NCI-H446 (cell line): ENCODE data around the gene MEIKIN.
A peak's percentile ranks its signal among the peaks of the same experiment; 100 is the strongest.
"Not testable (repeated sequence)": the region's sequence is repeated elsewhere in the genome, so short reads cannot be mapped to it uniquely, and the experiment has no call there.

ENCODE experiments used
- DNase-seq, 2 experiments: peaks; one replicate each; lab custom pipeline; 2025; lab: John Stamatoyannopoulos, UW

MEIKIN gene

GRCh38 chr5:131906668-131907067 is 38.8 kb downstream of the MEIKIN start:
- DNase-seq, result no peak

- DNase-seq, result not testable (repeated sequence)
These were observed 43.2 kb downstream of the MEIKIN start for GRCh38 chr5:131902266-131902665.

GRCh38 chr5:131899686-131900085 is 45.8 kb downstream of the MEIKIN start:
- DNase-seq, result no peak

DNA sequence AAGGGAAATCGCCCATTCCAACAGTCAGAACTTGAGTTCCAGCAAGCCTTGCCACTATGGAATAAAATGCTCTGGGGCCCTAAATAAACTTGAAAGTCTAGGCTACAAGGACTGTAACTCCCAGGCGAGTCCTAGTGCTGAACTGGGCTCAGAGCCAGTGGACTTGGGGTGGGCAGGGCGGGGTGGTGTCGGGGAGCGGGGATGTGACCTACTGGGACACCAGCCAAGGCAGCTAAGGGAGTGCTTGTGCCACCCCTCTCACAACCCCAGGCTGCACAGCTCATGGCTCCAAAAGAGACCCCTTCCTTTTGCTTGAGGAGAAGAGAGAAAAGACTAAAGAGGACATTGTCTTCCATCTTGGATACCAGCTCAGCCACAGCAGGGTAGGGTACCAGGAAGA is 61.5 kb downstream of the MEIKIN start:
- no peak for DNase-seq

DNA sequence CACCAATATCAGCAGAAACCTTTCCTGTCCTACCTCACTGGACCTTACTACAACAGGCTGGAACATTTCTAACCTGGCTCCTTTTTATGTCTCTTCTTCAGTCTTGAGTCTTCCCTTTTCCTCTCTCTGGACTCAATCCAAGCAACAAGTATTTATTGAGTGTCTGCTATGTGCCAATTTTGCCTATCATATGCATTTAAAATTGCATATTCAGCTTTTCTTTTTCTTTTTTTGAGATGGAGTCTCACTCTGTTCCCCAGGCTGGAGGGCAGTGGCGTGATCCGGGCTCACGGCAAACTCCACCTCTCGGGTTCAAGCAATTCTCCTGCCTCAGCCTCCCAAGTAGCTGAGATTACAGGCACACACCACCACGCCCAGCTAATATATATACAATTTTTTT is 65.8 kb downstream of the MEIKIN start:
- no peak for DNase-seq

- no peak for DNase-seq
These were observed 67.6 kb downstream of the MEIKIN start for GRCh38 chr5:131877873-131878272.

DNA sequence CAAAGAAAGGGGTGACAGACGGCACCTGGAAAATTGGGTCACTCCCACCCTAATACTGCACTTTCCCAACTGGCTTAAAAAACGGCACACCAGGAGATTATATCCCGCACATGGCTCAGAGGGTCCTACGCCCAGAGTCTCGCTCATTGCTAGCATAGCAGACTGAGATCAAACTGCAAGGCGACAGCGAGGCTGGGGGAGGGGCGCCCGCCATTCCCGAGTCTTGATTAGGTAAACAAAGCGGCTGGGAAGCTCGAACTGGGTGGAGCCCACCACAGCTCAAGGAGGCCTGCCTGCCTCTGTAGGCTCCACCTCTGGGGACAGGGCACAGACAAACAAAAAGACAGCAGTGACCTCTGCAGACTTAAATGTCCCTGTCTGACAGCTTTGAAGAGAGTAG is 74.2 kb downstream of the MEIKIN start:
- DNase-seq, result not testable (repeated sequence)

DNA sequence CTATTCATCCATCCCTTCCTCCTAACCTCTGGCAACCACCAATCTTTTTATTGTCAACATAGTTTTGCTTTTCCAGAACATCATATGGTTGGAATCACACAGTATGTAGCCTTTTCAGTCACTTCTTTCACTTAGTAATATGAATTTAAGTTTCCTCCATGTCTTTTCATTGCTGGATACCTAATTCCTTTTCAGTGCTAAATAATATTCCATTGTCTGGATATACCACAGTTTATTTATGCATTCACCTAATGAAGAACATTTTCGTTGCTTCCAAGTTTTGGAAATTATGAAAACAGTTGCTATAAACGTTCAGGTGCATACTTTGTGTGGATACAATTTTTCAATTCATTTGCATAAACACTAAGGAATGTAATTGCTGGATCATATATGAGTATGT is 77.9 kb downstream of the MEIKIN start:
- DNase-seq, result no peak

DNA sequence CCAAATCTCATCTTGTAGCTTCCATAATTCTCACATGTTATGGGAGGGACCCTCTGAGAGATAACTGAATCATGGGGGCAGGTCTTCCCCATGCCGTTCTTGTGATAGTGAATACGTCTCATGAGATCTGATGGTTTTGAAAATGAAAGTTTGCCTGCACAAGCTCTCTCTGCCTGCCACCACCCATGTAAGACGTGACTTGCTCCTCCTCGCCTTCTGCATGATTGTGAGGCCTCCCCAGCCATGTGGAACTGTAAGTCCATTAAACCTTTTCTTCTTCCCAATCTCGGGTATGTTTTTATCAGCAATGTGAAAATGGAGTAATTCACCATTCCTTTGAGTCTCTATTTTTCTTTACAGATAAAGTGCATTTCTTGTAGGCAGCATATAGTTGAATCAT is 81.8 kb downstream of the MEIKIN start:
- DNase-seq, result no peak

GRCh38 chr5:131857388-131857787 is 88.1 kb downstream of the MEIKIN start:
- no peak for DNase-seq

DNA sequence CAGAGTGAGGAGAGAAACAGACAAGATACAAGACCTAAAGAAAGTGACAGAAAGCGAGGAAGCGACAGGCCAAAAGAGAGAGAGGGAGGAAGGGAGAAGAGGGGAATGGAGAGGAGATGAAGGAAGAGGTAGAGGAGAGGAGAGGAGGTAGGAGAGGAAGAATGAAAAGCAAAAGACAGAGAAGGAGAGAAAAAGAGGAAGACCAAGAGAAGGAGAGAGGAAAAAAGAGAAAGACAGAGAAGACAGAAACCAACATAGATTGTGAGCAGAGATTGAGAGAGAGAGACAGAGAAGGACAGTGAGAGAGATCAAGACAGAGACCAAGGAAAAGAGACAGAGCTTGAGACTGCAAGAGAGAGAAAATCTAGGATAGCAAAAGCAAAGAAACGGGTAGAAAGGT is 90.0 kb downstream of the MEIKIN start:
- no peak for DNase-seq

GRCh38 chr5:131854134-131854533 is 91.3 kb downstream of the MEIKIN start:
- no peak for DNase-seq

DNA sequence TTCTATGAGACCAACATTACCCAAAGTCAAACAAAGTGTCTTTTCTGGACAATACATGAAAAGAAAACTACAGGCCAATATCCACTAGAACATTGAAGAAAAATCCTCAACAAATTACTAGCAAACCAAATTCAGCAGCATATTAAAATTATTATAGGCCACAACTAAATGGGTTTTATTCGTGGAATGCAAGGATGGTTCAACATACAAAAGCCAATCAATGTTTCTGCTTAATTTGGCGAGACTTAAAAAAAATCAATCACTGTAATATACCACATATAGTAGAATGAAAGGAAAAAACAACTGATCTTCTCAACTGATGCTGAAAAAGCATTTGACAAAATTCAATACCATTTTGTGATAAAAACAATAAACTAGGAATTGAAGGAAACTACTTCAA is 96.8 kb downstream of the MEIKIN start:
- DNase-seq, result no peak

GRCh38 chr5:131846536-131846935 is 98.9 kb downstream of the MEIKIN start:
- no peak for DNase-seq

DNA sequence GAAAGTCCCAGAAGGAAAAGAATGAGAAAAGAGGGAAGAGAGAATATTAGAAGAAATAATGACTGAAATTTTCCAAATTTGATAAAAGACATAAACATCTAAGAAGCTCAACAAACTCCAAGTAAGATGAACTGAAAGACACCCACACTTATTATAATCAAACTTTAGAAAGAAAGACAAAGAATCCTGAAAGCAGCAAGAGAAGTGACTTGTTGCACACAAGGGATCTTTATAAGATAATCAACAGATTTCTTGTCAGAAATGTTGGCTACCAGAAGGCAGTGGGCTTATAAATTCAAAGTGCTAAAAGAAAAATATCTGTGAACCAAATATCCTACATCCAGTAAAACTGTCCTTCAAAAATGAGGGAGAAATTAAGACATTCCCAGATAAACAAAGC is 99.6 kb downstream of the MEIKIN start:
- DNase-seq, result no peak

DNA sequence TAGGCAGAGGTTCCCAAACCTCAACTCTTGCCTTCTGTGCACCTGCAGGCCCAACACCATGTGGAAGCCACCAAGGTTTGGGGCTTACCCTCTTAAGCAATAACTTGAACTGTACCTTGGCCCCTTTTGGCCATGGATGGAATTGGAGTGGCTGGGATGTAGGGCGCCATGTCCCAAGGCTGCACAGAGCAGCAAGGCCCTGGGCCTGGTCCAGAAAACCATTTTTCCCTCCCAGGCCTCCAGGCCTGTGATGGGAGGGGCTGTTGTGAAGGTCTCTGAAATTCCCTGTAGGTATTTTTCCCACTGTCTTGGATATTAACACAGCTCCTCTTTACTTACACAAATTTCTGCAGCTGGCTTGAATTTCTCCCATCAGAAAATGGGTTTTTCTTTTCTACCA is 102.5 kb downstream of the MEIKIN start:
- DNase-seq, result not testable (repeated sequence)

- DNase-seq, result not testable (repeated sequence)
These were observed 112.8 kb downstream of the MEIKIN start for GRCh38 chr5:131832702-131833101.

- DNase-seq, result no peak
These were observed 120.0 kb downstream of the MEIKIN start for GRCh38 chr5:131825404-131826013.

- DNase-seq, result no peak
These were observed 120.8 kb downstream of the MEIKIN start for GRCh38 chr5:131824631-131825030.

- no peak for DNase-seq
These were observed 124.2 kb downstream of the MEIKIN start for GRCh38 chr5:131821221-131821620.

DNA sequence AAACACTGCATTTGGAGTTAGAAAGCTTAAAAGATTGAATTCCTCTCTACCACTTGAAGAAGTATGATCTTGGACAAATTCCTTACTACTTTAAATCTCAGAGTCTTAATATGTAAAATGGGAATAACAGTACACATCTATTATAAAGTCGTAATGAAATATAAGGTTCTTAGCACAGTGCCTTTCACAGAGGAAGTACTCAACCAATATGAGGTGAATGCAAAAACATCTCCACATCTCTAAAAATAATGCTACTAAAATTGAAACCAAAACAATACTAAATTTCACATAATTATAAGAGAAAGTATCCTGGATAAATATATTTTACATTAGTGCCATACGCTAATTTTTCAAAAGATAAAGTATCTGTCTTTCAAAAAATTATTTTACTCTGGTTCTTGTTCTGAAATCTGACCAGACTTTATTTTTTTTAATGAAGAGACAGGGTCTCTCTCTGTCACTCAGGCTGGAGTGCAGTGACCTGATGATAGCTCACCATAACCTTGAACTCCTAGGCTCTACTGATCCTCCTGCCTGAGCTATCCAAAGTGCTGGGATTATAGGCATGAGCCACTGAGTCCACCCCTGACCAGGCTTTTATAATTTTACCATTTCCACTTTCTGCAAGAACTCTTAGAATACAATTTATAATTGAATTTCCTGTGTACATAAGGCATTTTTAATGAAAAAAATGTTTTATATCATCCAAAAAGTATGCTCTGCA is 127.3 kb downstream of the MEIKIN start:
- no peak for DNase-seq

DNA sequence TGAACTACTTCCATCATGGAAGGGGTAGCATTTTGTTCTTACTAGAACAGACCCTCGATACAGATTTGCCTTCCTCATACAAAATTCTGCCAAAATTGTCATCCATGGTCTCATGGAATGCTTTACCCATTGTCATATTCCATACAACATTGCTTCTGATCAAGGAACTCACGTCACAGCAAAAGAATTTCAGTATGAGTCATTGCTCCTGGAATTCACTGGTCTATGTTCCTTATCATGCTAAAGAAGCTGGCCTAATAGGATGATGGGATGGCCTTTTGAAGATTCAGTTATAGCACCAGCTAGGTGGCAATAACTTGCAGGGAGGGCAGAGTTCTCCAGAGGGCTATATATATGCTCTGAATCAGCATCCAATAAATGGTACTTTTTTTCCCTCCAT is 130.5 kb downstream of the MEIKIN start:
- DNase-seq, result no peak

GRCh38 chr5:131812371-131813160 is 132.9 kb downstream of the MEIKIN start:
- DNase-seq, result peak in 1 of 2 experiments; percentile 11
